ENCODE measurements around the gene SPNS3.

- TF ChIP-seq CTCF (IDR thresholded peaks at IDR 0.05): no peak
- no peak for TF ChIP-seq POLR2A (IDR thresholded peaks at IDR 0.05)
- no peak for TF ChIP-seq EP300 (IDR thresholded peaks at IDR 0.05)
- TF ChIP-seq POLR2AphosphoS5 (IDR thresholded peaks at IDR 0.05): no peak
These were observed 9.7 kb downstream of the SPNS3 start for GRCh38 chr17:4443476-4443875.
